ENCODE measurements around the gene GP5.

Gene GP5

DNA sequence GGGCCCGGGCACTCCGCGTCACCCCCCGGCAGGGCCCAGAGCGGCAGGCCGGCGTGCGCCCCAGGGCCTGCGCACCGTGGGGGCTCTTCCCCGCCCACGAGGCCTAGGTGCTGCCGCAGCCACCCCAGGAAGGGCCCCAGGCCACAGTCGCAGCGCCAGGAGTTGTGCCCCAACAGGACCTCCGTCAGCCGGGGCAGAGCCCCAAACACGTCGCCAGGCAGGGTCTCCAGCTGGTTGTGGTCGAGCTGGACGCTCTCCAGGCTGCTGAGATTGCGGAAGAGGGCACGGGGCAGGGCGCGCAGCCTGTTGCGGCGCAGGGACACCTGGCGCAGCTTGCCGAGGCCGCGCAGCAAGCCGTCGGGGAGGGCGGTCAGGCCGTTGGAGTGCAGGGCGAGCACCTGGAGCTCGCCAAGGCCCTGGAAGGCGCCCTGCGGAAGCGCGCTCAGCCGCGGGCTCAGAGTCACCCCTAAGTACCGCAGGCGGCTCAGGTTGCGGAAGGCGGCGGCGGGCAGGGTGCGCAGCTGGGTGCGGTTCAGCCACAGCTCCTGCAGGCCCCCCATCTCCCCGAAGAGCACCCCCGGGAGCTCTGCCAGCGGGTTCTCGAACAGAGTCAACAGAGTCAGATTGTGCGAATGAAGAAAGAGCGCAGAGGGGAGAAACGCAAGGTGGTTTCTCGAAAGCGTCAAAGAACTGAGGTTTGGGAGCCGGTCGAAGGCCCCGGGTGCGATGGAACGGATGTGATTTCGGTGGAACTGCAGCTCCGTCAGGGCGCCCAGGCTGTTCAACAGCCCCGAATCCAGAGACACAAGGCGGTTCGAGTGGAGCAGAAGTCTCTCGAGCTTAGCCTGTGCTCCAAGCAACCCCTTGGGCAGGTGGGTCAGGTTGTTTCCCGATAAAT lies 2.0 kb downstream of the GP5 start:
- DNase-seq, result no peak

DNA sequence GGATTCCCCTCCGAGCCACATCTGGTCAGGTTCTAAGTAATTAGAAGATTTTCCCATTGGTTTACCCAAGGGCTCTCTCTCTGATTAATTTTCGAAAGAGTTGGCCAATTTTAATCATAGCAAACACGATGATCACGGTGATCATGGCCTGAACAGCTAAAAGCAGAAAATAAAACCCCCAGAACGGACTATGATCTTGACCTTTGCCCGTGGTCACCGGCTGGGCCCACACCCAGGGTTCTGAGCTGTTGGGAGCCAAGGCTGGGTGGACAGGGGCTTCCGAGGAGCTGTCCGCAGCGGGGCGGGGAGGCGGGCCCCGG lies 2.6 kb downstream of the GP5 start:
- DNase-seq, result no peak

DNA sequence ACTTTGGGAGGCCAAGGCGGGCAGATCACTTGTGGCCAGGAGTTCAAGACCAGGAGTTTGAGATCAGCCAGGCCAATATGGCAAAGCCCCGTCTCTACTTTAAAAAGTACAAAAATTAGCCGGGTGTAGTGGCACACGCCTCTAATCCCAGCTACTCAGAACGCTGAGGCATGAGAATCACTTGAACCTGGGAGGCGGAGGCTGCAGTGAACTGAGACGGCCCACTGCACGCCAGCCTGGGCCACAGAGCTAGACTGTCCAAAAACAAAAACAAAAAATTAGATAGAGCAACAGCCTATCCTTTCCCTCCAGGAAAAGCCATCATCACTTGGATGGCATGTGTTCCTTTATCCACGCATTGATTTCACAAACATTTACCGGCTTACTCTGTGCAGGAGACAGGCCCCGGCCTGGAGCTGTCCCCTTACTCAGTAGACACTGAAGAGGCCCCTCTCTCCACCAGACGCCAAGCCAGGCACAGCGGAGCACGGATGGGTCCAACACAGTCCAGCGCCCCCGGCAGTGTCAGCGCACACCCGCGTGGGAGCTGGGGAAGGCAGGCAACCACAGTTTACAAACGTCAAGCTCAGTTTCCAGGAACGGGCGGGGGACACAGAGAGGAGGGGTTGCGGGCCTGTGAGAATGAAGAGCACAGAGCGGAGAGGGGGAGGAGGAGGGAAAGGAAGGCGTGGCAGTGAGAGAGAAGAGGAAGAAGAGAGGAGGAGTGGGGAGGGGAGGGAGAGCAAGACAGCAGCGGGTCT lies 3.1 kb downstream of the GP5 start:
- DNase-seq, result no peak

DNA sequence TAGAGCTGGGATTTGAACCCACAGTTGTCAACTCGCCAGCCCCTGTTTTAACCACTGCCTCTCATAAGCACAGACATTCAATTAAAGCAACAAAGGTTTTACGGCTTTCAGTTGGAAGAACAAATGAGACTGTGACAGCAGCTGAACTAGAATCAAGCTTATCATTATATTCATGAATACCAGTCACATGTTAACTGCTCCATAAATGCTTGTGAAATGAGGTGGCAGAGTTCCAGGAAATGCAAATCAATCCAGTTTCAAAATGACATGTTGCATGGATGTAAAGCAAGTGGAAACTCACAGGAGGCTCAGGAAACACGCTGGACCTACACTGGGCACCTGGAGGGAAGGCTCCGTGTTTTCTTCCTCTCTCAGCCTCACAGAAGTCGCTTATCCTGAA lies 3.9 kb downstream of the GP5 start:
- DNase-seq, result no peak

DNA sequence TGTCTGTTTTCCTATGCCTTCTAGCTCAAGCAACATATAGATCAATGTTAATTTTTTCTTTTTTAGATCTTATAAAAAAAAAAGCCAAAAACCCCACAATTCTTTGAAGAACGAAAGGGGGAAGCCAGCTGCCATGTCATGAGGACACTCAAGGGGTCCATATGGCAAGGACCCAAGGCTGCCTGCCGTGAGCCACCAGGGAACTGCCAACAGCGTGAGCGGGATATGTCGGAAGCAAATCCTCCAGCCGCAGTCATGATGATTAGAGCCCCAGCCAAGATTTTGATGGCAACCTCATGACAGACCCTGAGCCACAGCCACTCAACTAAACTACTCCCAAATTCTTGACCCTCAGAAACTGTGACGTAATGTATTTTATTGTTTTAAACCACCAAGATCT lies 6.5 kb downstream of the GP5 start:
- no peak for DNase-seq

DNA sequence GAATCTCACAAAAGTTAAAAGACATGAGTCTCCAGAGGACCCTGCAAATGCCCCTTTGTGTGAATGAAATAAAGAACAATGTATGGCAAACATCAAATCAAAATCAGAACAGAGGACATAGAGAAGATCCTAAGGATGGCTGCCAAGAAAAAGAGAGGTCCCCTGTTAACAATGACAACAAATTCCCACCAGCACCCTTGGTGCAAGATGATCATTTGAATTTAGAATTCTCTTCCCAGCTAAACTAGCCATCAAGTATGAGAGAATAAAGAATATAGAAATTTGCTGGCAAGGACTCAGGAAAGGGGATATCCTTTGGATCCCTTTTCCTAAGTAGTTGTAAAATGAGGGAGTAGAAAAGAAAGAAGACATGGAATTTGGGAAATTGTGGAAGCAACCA lies 8.2 kb downstream of the GP5 start:
- DNase-seq, result no peak

DNA sequence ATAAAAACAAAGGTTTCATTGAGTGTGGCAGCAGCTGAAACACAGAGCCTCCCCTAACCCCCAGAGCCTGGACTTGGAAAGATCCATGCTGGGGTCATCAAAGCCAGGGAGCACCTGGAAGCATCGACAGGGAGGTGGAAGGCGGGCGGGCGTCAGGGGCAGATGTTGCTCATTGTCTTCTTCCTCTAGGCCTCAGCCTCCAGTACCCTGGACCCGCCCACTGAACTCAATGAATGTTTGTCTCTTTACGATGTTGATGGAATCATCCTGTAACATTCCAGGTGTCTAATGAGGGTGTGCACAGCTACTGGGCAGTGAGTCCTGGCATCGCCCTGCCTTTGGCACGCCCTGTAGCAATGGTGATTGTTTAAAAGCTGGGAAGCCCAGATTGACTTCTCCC lies 9.8 kb downstream of the GP5 start:
- DNase-seq, result no peak

DNA sequence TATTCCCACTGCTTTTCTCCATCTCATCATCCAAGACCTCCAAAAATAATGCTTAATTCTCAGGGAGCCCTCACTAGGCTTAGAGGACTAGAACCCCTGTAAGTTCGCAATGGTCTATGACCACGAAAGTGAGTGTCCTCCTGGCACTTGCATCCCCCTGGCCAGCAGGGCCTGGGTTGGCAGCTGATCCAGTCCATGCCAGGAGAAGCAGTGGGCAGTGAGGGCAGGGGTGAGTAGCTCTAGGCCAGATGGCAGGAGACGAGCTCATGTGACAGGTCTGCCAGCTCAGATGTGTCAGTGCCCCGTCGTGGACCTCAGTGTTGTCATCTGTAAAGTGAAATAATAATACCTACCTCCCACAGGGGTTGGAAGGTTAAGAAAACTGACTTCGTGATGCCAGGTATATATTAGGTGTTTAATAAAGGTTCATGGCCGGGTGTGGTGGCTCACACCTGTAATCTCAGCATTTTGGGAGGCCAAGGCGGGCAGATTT lies 11.1 kb downstream of the GP5 start:
- DNase-seq, result no peak

DNA sequence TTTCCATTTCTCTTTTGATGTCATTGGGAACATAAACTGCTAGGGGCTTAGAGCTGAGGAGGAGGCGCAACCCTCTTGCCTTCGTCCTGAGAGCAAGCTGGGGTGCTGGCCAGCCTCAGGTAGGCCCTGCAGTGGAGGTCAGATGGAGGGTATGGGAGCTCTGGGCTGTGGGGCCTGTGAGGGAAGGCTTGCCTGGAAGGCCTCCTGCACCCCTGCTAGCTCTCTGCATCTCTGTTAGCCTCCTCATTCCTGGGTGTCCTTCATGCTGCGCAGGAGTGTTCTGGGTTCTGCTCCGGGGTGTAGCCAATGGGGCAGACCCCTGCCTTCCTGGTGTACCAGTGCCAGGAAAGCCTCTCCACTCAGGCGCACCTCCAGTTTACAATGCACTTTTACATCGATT lies 11.8 kb downstream of the GP5 start:
- DNase-seq, result no peak

DNA sequence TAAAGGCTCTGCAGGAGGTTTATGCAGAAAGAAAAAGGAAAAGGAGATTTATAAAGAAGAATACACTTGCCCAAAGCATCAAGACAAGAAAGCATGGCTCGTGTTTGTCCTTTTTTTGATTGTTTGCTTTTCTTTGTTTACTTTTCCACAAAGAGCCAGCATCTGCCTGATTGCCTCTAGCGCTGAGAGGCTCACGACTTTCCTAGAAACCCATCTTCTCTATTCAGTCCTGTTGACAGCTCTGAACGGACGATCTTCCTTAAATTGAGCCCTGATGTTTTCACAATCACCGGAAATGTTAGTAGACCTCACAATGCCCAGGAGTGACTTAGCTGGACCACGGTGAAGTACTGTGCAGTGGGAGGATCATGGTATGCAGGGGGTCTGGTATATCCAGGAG lies 12.4 kb downstream of the GP5 start:
- DNase-seq, result no peak

DNA sequence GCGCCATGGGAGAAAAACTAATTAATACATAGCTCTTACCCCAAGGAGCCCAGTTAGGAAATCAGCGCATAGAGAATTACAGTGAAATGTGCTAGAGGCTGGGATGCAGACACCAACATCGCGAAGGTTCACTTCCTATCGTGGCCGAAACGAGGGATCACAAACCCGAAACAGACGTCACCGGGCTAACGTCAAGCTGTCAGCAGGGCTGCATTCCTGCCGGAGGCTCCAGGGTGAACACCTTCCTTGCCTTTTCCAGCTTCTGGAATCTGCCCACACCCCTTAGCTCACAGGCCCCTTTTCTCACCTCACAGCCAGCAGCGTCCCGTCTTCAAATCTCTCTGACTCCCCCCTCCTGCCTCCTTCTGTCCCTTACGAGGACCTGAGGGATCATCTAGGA lies 13.0 kb downstream of the GP5 start:
- no peak for DNase-seq

DNA sequence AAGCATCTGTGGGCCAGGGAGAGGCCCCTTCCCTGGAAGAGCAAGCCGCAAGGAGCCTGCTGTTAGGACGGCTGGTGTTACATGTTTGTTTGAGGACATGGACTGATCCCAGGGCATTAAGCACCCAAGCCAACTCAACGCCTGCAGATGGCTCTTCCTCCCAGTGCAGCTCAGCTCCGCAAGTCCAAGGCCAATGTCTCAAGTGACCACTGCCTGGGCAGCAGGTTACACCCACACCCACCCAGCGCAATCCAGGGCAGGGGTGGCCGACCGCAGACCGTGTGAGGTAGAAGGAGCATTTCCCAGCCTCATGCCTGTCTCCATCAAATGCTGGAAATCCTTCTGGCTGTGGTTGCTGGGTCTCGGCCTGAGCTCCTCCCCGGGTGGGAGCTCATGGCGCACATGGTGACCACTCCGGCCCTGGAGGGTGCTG lies 14.5 kb downstream of the GP5 start:
- DNase-seq, result no peak

DNA sequence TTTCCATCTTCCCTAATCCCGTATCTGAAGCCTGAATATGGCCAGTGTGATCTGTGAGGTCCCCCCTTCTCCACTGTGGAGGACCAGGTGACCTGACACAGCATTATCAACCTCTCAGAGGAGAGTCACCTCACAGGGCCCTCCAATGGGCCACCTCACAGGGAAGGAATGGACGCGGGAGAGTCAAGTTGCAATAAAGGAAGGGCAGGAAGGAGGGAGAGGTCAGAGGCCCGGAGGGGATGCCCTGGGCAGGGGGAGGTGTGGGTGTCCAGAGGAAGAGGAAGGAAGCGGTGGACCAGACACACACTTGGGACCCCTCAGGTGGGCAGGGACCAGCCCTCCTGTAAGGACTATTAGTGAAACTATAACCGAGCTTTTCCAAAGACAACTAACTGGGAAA lies 14.9 kb downstream of the GP5 start:
- DNase-seq, result no peak

DNA sequence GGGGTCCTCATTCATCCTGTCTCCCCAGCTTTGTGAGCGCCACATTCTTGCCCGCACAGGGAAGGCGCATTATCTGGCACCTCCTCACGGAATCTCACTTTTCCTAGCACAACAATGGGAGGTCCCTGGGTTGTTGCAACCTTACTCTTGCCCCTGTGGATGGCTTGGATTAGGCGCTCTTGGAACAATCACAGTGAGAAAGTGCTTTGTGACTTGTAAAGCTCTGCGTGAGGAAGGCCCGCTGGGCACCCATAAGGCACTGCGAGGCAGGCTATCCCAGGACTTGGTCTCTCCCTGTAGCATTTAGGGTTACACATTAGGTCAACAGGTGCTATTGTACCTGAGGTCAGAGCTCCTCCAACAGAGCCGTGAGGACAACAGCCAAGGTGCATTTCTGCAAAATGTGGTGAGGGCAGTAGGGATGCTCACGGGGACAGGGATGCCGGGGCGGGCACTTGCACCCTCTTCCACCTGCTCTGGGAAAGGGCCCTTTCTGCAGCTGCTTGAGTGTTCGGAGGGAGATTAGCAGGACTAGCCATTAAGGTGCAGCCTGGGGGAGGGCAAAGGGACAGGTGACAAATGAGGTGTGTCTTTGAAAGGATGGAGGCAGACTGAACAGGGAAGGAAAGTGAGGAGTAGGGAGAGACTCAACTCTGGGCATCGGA lies 15.7 kb downstream of the GP5 start:
- DNase-seq, result no peak

DNA sequence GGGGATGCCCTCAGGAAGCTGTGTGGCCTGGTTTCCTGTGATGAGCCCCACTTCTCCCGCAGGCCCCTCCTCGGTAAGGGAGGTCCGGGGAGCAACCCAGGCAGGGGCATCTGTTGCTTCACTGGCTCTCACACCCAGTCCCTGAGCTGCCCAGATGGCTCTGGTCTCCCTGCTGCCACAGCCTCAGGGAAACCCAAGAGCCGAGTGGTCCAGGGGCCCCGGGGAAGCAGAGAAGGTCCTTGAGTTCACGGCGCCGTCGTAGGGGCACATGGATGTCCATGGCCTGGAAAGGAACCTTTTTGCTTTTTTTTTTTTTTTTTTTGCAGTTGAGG lies 16.2 kb downstream of the GP5 start:
- no peak for DNase-seq

DNA sequence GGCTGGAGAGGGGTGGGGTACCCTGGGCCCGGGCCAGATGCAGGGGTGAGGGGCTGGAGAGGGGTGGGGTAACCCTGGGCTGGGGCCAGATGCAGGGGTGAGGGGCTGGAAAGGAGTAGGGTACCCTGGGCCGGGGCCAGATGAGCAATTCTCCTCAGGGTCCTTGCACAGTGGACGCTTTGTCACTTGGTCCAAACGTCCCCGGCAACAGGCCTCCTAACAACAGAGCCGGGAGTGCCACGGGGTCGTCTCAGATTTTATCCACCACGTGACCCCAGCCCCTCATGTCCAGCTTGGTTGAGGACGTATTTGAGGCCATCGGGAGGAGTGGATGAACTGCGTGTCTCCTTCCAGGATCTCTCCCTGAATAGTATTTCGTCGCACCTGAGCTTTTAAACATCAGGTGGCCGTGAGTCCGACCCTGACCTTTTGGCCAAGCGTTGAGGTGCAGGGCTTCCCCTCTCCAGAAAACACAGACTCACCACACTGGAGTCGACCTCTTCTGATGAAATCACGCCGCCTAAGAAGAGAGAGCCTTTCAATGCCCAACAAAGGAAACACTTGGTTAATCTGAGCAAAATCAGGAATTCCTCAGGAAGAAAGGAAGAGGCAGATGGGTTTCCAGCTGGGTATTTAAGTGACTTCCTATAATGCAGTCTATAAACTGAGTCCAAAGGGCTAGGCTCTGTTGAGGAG lies 16.7 kb downstream of the GP5 start:
- DNase-seq, result no peak

DNA sequence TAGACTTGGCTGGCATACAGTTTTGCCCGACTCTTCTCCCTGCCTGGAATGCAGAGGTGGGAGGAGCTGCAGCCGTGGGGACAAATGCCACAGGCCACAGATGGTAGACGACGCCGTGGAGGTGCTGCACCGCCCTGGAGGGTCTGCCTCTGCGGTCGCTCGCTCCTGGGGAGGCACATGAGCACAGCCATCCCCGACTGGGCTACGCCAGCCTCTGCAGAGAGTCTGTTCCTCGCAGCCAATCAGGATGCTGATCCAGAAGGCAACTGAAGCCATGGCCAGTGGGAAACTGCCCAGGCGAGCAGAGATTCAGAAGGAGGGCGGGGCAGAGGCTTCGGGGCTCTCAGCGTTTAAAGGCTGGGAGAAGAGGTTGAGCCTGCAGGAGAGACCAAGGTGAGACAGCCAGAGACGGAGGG lies 17.6 kb downstream of the GP5 start:
- DNase-seq, result no peak

DNA sequence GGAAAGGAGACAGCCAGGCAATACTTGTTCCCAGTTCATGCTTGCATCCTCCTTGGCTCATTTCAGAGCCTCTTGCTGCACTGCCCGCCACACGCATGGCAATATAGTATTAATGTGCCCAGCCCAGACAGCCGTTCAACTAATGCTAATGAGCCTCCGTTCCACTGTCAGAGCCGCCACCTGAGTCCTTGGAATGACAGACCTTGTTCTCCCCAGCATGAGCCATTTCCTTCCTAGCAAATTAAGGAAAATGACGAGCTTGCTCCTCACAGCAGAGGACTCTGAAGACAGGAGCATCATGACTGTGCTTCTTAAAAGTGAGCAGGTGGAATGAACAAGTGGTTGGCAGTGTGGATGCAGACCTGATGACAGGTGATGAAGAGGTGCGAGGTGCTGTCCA lies 18.7 kb downstream of the GP5 start:
- DNase-seq, result no peak

DNA sequence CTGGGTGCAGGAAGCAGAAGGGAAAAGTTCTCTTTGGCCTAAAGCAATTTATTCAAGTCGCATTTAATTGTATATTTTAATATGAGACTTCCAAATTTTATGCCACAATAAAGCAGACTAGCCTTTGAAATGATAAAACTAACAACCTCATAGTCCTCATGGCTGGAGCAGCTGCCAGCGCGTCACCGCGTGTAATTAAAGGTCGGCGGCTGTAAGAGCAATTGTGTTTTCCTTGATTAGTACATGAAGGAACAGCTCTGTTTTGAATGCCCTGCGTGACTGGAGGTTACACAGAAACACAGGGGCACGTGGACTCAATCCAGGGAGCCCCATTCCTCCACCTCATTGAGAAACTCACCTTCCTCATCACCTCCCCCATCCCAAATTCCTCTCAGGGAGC lies 19.4 kb downstream of the GP5 start:
- no peak for DNase-seq

DNA sequence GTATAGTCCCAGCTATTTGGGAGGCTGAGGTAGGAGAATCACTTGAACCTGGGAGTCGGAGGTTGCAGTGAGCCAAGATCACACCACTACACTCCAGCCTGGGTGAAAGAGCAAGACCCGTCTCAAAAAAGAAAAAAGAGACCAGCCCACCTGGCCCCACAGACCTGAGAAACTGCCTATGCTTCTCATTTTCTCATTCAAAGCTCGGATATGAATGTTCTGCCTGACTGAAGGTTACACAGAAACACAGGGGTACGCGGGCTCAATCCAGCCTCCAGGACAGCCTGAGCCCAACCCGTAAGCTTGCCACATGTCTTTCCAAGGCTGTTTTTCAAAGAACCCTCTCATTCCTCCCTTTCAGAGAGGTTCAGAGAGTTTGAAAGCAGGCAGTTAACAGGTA lies 19.8 kb downstream of the GP5 start:
- DNase-seq, result no peak

DNA sequence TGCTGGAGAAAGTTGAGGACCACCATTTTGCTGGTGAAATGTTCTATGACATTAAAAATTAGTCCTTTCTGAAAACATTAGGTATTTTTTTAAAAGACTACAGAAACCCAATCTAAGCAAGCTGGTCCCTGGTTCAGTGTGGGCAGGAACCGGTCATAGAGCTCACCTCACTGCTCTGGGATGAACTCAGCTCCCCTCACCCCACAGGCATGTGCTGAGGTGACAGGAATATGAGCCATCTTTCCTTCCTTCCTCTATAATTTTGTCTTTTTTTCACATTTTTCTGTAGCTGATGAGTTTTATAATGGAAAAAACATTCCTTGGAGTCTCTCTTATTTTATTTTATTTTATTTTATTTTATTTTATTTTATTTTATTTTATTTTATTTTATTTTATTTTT lies 21.4 kb downstream of the GP5 start:
- DNase-seq, result no peak

DNA sequence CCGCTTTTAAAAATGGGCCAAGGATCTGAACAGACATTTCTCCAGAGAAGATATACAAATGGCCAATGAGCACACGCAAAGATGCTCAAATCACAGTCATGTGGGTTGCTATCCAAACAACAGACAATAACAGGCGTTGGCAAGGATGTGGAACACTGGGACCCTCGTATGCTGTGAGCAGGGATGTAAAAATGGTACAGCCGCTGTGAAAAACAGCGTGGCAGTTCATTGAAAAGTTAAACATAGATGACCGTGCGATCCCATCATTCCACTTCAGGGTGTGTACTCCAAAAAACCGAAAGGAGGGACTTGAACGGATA lies 22.9 kb downstream of the GP5 start:
- DNase-seq, result no peak

DNA sequence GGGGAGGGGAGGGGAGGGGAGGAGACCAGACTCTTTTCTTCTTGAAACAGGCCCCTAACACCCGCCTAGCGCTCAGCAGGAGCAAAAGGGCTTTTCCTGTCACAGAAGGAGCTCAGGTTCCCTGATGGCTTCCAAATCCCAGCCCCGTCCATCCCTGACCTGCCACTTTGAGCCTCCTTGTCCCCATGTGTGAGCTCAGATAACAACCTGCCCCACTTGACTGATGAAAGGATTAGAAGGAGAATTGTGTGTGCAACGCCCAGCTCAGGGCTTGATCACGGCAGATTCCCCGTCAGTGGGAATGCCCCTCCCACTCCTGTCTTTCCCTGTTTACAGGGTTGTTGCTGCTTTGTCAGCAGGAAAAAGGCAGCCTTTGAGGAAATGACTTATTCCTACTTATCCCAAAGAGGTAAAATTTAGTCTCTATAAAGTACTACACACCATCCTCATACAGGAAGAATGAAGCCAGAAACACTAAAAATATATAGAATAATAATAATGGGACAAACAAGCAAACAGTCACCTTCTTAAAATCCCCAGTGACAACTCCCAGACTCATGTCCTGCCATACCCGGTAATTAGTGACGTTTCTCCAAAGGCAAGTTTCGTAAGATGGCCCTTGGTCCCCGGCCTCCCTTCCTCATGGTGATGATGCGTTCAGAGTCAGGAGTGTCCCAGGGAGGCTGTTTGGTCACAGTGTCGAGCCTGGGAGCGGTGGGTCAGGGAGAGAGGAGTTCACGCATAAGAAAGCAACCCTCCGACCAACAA lies 23.4 kb downstream of the GP5 start:
- no peak for DNase-seq
